Measurements from ENCODE around the gene ANXA8L1.
"Not testable (repeated sequence)": the region's sequence is repeated elsewhere in the genome, so short reads cannot be mapped to it uniquely, and the experiment has no call there.

DNA sequence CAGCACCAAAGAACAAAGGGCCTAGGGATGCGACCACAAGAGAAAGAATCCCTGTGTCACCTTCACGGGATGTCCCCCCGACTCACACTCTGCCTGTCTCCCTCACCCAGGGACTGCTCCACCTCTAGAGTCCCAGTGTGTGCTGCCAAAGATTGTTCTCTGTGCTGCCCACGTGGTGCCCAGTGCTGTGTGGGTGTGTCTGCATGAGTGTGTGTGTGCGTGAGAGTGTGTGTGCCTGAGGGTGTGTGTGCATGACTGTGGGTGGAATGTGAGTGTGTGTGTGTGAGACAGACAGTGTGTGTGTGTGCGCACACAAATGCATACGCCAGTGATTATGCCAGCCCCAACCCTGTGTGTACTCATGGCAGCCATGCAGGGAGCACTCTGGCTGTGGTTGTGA is 10.3 kb downstream of the ANXA8L1 start:
- TF ChIP-seq CTCF (conservative IDR thresholded peaks at IDR 0.05 in 1 of 2, IDR thresholded peaks at IDR 0.05 in 1 of 2; ENCODE audit: low read depth in 1 of 2, low read length in 2 of 2); EZH2 (IDR thresholded peaks at IDR 0.05; ENCODE audit: low read length, missing control alignments): not testable (repeated sequence)
